C4-2B (cell line): Measurements from ENCODE around the gene CREG1.

Experiments used
- H3K27ac ChIP-seq: fragments of 450-650 bp; 2 replicates; pipeline ENCODE4 v1.5.1; 2017
- CTCF ChIP-seq: fragments of 450-650 bp; conservative IDR thresholded peaks from 2 replicates; pipeline ENCODE4 v1.5.1; 2017; ENCODE audit warnings: mild to moderate bottlenecking
- ZFX ChIP-seq: fragments of 450-650 bp; IDR thresholded peaks from 2 replicates; pipeline ENCODE4 v1.6.1; 2017

Gene CREG1

GRCh38 chr1:167553136-167554027 lies at the start of gene CREG1:
Gene CREG1, minus strand, starts transcription at chr1:167553762.
- peak within 1 kb of the TSS; percentile 86 for H3K27ac ChIP-seq

GRCh38 chr1:167602840-167603239 lies 49.3 kb upstream of the CREG1 start:
- no peak overlapping the region for H3K27ac ChIP-seq
- TF ChIP-seq CTCF: no peak
- no peak for TF ChIP-seq ZFX

More at GRCh38 chr1:167553136-167554027, at the start of gene CREG1:
- TF ChIP-seq CTCF (no peak; the same call in 1 of the 2 replicates), ZFX (peak; percentile 80)

GRCh38 chr1:167601442-167602383 lies 48.2 kb upstream of the CREG1 start:
- no peak for TF ChIP-seq ZFX
- no peak for TF ChIP-seq CTCF
- peak overlapping the region; percentile 9; the same call in 1 of the 2 replicates for H3K27ac ChIP-seq

- H3K27ac ChIP-seq: peak overlapping the region; percentile 47; the same call in 1 of the 2 replicates
- TF ChIP-seq CTCF (peak; percentile 81), ZFX (no peak)
Observed at GRCh38 chr1:167599957-167600581, 46.5 kb upstream of the CREG1 start.

GRCh38 chr1:167594822-167595221 lies 41.3 kb upstream of the CREG1 start:
- no peak overlapping the region; the same call in 1 of the 2 replicates for H3K27ac ChIP-seq
- TF ChIP-seq CTCF (no peak), ZFX (no peak)

- H3K27ac ChIP-seq: peak overlapping the region; percentile 30
- TF ChIP-seq CTCF (no peak), ZFX (no peak)
Observed at GRCh38 chr1:167593860-167594259, 40.3 kb upstream of the CREG1 start.
